Endodermal cell (in vitro differentiated cells): ENCODE results near the gene PSG2. TPM values are rescaled to one million over a fixed set of nuclear protein-coding genes. Genes with fewer than 3 reads are reported as not detected.
"Not testable (repeated sequence)": the region's sequence is repeated elsewhere in the genome, so short reads cannot be mapped to it uniquely, and the experiment has no call there.

ENCODE experiments used
- DNase-seq: peaks from one replicate; pipeline ENCODE4 v3.0.0-alpha.2; 2017
- H3K27ac ChIP-seq: 2 replicates; pipeline ENCODE4 v1.5.1; 2013; ENCODE audit warnings: mild to moderate bottlenecking, low read depth, low read length, moderate library complexity
- H3K27me3 ChIP-seq: 2 replicates; pipeline ENCODE4 v1.6.1; 2013; ENCODE audit warnings: mild to moderate bottlenecking, low read length, moderate library complexity; ENCODE audit not compliant: insufficient read depth, control insufficient read depth, poor library complexity, severe bottlenecking
- H3K36me3 ChIP-seq: 2 replicates; pipeline ENCODE4 v1.7.0; 2013; ENCODE audit warnings: mild to moderate bottlenecking, low read length, moderate library complexity; ENCODE audit not compliant: control insufficient read depth, insufficient read depth
- H3K4me1 ChIP-seq: one replicate; pipeline ENCODE4 v1.7.0; 2013; ENCODE audit warnings: low read length; ENCODE audit not compliant: control insufficient read depth, insufficient read depth
- H3K4me3 ChIP-seq: 2 replicates; pipeline ENCODE4 v1.5.1; 2013; ENCODE audit warnings: mild to moderate bottlenecking, low read length, moderate library complexity
- H3K9ac ChIP-seq: 2 replicates; pipeline ENCODE4 v1.6.1; 2013; ENCODE audit warnings: mild to moderate bottlenecking, low read length, moderate library complexity; ENCODE audit not compliant: poor library complexity, severe bottlenecking; ENCODE audit errors: extremely low read depth
- H3K9me3 ChIP-seq: 2 replicates; pipeline ENCODE4 v1.6.1; 2013; ENCODE audit warnings: mild to moderate bottlenecking, low read length, moderate library complexity; ENCODE audit not compliant: control insufficient read depth
- H3K27ac Mint-ChIP-seq: 2 replicates; pipeline ENCODE4 v1.8.0; 2020; ENCODE audit warnings: mixed read lengths
- H3K27me3 Mint-ChIP-seq: 2 replicates; pipeline ENCODE4 v1.8.0; 2021; ENCODE audit warnings: mild to moderate bottlenecking, mixed read lengths; ENCODE audit not compliant: insufficient read depth
- H3K36me3 Mint-ChIP-seq: 2 replicates; pipeline ENCODE4 v1.8.0; 2020; ENCODE audit warnings: low read depth, mixed read lengths
- H3K4me1 Mint-ChIP-seq: 2 replicates; pipeline ENCODE4 v1.8.0; 2020; ENCODE audit warnings: mixed read lengths
- H3K4me3 Mint-ChIP-seq: 2 replicates; pipeline ENCODE4 v1.8.0; 2020; ENCODE audit warnings: mild to moderate bottlenecking, moderate library complexity, mixed read lengths
- H3K9me3 Mint-ChIP-seq: 2 replicates; pipeline ENCODE4 v1.8.0; 2020; ENCODE audit warnings: mild to moderate bottlenecking, mixed read lengths
- WGBS, 2 experiments: methylation state at CpG; one replicate each; pipeline versions ENCODE4 v1.1.5 to v1.1.7; 2013; ENCODE audit warnings: missing lambda C conversion rate in 2 of 2, mixed read lengths in 1 of 2; ENCODE audit not compliant: insufficient coverage in 1 of 2, insufficient read length in 1 of 2; 5-methylcytosine and 5-hydroxymethylcytosine counted together
- total RNA-seq, 2 donors: library from RNA; stranded (reverse); fragmentation: NEBNext Ultra II Directional in 1 of 2; extraction: Animal tissue kit (Norgen Biotek cat#: 25700) in 1 of 2; gene quantifications; 2 replicates in 1 of 2; 3 replicates in 1 of 2; pipeline ENCODE4 v1.2.1, GENCODE V29; 2021
- TF ChIP-seq, protein P1 (sequence below): fragments of 200-600 bp; sonication (generic); conservative IDR thresholded peaks from 2 replicates; pipeline ENCODE4 v1.5.0; 2021; ENCODE audit warnings: antibody characterized with exemption, mild to moderate bottlenecking

The PSG2 gene
- total RNA-seq, 2 donors from 2014 or later = not detected

DNA sequence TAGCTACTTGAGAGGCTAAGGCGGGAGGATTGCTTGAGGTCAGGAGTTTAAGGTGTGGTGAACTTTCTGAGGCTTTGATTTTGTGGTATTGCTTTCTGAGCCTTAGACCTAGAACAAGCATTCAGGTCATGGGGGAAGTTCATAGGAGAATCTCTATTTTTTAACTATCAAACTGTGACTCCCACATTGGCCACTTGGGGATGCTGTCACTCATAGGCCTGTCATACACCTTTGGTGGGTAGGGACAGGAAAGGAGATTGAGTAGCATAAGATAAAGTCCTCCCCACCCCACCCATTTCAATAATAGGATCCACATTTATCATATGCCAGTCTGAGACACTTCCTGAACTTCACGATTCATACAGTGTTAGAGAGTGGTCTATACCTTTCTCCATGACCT, 41.9 kb upstream of the PSG2 start:
- H3K4me1 Mint-ChIP-seq = no peaks in the 10 kb centered on the region
- DNase-seq = no peak

DNA sequence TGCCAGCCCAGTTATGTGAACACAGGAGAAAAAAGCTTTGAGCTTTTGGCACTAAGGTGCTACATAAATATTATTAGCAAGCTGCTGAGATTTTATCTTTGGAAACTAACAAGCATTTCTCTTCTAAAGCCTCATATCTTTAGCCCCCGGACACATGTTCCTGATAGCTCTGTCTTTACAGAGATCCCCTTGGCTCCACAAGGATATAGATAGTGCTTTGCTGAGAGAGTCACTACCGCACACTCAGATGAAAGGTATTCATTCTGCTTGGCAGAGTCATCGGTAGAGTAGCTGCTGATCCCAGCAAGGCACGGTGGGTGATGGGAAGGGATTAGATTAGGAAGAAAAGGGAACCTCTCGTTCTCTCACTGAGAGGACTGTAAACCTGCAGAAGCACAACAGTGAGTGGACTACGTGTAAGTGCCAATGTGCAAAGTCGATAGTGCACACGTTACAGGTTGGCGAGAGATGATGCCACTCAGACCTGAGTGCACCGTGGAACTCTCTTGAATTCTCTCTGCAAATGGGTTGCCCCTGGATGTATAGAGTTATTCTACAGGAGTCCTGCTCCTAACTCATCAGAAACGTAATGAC, 38.0 kb upstream of the PSG2 start:
- H3K27ac Mint-ChIP-seq, H3K36me3 Mint-ChIP-seq, H3K9ac ChIP-seq, H3K4me3 ChIP-seq, H3K27me3 ChIP-seq, H3K4me3 Mint-ChIP-seq, H3K4me1 Mint-ChIP-seq, DNase-seq, H3K4me1 ChIP-seq, H3K27me3 Mint-ChIP-seq, H3K27ac ChIP-seq, H3K9me3 ChIP-seq, H3K36me3 ChIP-seq: not testable (repeated sequence)
- peaks cover 87% of the 10 kb centered on the region for H3K9me3 Mint-ChIP-seq
- WGBS, 2 experiments = 86 to 87% methylated on average over 10 to 11 of the region's 11 CpGs

More for the DNA sequence above, 41.9 kb upstream of the PSG2 start:
- Histone ChIP-seq H3K9me3 (no peaks in the 10 kb centered on the region), H3K4me3 (no peak overlapping the region), H3K9ac (no peak overlapping the region), H3K27me3 (no peaks in the 10 kb centered on the region), H3K36me3 (no peaks in the 10 kb centered on the region), H3K27ac (no peak overlapping the region), H3K4me1 (no peaks in the 10 kb centered on the region)
- Mint-ChIP-seq H3K9me3 (peaks cover 92% of the 10 kb centered on the region), H3K27ac (no peak overlapping the region), H3K36me3 (no peaks in the 10 kb centered on the region), H3K27me3 (no peaks in the 10 kb centered on the region), H3K4me3 (no peak overlapping the region)
- WGBS, 2 experiments = 73% methylated on average over 2 of the region's 2 CpGs; no CpG with 5 or more reads in 1 of the 2 experiments
- TF ChIP-seq, protein P1, sequence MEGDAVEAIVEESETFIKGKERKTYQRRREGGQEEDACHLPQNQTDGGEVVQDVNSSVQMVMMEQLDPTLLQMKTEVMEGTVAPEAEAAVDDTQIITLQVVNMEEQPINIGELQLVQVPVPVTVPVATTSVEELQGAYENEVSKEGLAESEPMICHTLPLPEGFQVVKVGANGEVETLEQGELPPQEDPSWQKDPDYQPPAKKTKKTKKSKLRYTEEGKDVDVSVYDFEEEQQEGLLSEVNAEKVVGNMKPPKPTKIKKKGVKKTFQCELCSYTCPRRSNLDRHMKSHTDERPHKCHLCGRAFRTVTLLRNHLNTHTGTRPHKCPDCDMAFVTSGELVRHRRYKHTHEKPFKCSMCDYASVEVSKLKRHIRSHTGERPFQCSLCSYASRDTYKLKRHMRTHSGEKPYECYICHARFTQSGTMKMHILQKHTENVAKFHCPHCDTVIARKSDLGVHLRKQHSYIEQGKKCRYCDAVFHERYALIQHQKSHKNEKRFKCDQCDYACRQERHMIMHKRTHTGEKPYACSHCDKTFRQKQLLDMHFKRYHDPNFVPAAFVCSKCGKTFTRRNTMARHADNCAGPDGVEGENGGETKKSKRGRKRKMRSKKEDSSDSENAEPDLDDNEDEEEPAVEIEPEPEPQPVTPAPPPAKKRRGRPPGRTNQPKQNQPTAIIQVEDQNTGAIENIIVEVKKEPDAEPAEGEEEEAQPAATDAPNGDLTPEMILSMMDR = no peak

DNA sequence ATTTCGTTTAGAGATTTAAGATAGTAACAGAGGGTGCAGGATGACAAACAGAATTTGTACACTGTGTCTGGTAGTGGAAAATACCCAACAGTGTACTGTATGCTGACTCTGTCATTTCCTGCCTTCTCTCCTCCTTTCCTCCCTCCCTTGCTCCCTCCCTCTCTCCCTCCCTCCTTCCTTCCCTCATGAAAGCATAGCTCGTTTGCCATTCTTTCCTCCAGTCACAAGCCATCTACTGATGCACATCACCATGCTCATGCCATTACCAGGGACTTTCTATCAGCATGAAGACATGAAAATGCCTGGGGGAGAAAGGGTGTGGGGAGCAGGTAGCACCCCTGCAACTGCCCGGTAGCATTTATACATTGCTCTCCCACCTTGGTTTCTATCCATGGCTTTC, 37.0 kb upstream of the PSG2 start:
- not testable (repeated sequence) for H3K27me3 Mint-ChIP-seq, H3K9ac ChIP-seq, H3K27me3 ChIP-seq, H3K9me3 ChIP-seq, H3K4me3 ChIP-seq, H3K36me3 ChIP-seq, H3K4me3 Mint-ChIP-seq, H3K4me1 ChIP-seq, H3K27ac ChIP-seq, DNase-seq, H3K4me1 Mint-ChIP-seq, H3K36me3 Mint-ChIP-seq, H3K27ac Mint-ChIP-seq
- WGBS, 2 experiments = 85% methylated on average over 2 of the region's 3 CpGs; no CpG with 5 or more reads in 1 of the 2 experiments
- H3K9me3 Mint-ChIP-seq = peaks cover 87% of the 10 kb centered on the region

DNA sequence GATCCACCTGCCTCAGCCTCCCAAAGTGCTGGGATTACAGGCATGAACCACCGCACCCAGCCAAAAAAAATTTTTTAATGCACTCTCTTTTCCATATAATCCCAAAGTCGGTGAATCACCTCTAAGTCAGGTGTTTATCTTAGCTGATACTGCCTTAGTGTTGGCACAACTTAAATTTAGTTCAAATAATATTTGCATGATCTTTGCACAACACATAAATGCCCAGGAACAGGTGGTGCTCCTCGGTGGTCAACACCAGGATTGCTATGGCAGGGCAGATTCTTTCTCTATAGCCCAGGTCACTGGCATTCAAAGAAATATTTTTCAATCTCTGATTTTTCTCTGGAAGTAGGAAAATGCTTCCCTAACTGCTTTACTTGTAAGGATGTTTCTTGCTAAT, 33.9 kb upstream of the PSG2 start:
- H3K9me3 ChIP-seq, H3K27me3 ChIP-seq, H3K9ac ChIP-seq, H3K27ac Mint-ChIP-seq, H3K27ac ChIP-seq, H3K36me3 Mint-ChIP-seq, H3K27me3 Mint-ChIP-seq, H3K36me3 ChIP-seq, DNase-seq, H3K4me3 Mint-ChIP-seq, H3K4me1 Mint-ChIP-seq, H3K4me1 ChIP-seq, H3K4me3 ChIP-seq: not testable (repeated sequence)
- WGBS, 2 experiments = 75 to 80% methylated on average over 2 to 3 of the region's 3 CpGs
- H3K9me3 Mint-ChIP-seq = peaks cover 87% of the 10 kb centered on the region

DNA sequence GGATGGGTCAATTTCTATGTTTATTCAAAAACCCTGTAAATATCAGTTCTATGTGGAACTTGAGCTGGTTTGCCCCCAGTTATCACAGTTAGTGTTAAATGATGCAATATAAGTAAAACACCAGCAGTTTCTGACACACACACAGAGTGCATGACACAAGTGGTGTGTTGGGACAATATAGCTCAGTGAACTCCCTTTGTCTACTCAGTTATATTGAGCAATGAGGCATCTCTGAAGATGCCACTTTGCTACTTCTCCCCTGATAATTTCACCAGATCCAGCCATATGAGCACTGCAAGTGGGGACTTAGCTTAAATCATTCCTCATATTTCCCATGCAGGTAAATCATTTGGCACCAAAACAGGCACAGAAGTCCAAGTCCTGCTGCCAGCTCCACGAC, 33.0 kb upstream of the PSG2 start:
- H3K9ac ChIP-seq, H3K36me3 Mint-ChIP-seq, H3K36me3 ChIP-seq, H3K4me3 Mint-ChIP-seq, H3K4me1 Mint-ChIP-seq, H3K27ac Mint-ChIP-seq, H3K4me1 ChIP-seq, H3K9me3 ChIP-seq, H3K27ac ChIP-seq, DNase-seq, H3K27me3 Mint-ChIP-seq, H3K27me3 ChIP-seq, H3K4me3 ChIP-seq: not testable (repeated sequence)
- peaks cover 86% of the 10 kb centered on the region for H3K9me3 Mint-ChIP-seq
- 45% methylated on average over 1 of the region's 1 CpG; no CpG with 5 or more reads in 1 of the 2 experiments for WGBS, 2 experiments

DNA sequence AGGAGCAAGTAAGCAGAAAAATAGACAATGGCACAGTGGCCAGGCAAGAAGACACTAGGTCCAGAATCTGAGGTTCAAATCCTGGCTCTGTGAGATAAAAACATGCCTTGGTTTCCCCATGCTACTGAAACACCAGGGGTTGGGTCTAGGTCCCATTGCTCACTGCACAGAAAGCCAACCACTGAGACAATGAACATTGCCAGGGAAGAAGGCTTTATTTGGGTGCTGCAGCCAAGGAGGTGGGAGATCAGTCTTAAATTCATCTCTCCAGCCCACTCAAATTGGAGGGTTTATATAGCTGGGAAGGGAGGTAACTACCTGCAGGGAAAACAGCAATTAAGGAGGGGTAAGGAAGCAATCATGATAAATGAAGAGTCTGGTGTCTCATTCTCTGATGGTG, 32.6 kb upstream of the PSG2 start:
- H3K36me3 ChIP-seq, DNase-seq, H3K9ac ChIP-seq, H3K27me3 Mint-ChIP-seq, H3K4me3 ChIP-seq, H3K4me1 Mint-ChIP-seq, H3K27ac Mint-ChIP-seq, H3K27me3 ChIP-seq, H3K36me3 Mint-ChIP-seq, H3K4me1 ChIP-seq, H3K27ac ChIP-seq, H3K4me3 Mint-ChIP-seq, H3K9me3 ChIP-seq: not testable (repeated sequence)
- H3K9me3 Mint-ChIP-seq = peaks cover 84% of the 10 kb centered on the region
